ENCODE measurements around the gene MARCHF9. TPM values are rescaled to one million over a fixed set of nuclear protein-coding genes. Genes with fewer than 3 reads are reported as not detected.

The MARCHF9 gene
- total and polyA plus RNA-seq, 11 donors = 11.3 to 18.9 (median 13.6) TPM

DNA sequence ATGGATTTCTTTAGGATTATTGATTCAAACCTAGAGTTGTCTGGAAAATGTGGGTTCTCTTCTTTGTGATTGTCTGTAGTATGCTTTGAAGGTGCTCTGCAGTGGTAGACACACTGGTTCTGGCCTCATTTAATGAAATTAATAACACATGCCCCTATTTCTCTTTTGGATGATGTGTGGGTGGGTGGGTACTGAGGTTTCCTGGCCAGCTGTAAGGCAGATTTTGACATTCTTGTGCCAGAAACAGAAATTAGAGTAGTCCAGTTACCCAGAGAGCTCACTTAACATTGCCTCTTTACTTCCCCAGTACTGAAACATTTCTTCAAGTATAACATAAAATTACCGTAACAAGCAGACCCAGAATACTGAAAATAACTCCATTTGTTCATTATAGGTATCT is 42.1 kb downstream of the MARCHF9 start:
- DNase-seq (no peak), ATAC-seq (no peak)
- Histone ChIP-seq H3K4me3 (no peak overlapping the region), H3K27me3 (no peaks in the 10 kb centered on the region), H3K9me3 (no peaks in the 10 kb centered on the region), H3K27ac (peak overlapping the region in 1 of 12 donors; percentile 48), H3K4me1 (peaks cover 0 to 13% (median 0%) of the 10 kb centered on the region in 12 donors), H3K36me3 (peaks cover 6 to 100% (median 98%) of the 10 kb centered on the region in 9 donors)
- WGBS, 4 donors = 92 to 100% (median 96%) methylated on average over 1 of the region's 1 CpG
- intact Hi-C loops (cut with DNase I) = no loop called here
- no peak for TF ChIP-seq POLR2A (IDR thresholded peaks at IDR 0.05)
- TF ChIP-seq, protein P1, sequence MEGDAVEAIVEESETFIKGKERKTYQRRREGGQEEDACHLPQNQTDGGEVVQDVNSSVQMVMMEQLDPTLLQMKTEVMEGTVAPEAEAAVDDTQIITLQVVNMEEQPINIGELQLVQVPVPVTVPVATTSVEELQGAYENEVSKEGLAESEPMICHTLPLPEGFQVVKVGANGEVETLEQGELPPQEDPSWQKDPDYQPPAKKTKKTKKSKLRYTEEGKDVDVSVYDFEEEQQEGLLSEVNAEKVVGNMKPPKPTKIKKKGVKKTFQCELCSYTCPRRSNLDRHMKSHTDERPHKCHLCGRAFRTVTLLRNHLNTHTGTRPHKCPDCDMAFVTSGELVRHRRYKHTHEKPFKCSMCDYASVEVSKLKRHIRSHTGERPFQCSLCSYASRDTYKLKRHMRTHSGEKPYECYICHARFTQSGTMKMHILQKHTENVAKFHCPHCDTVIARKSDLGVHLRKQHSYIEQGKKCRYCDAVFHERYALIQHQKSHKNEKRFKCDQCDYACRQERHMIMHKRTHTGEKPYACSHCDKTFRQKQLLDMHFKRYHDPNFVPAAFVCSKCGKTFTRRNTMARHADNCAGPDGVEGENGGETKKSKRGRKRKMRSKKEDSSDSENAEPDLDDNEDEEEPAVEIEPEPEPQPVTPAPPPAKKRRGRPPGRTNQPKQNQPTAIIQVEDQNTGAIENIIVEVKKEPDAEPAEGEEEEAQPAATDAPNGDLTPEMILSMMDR (IDR thresholded peaks at IDR 0.05) = no peak

DNA sequence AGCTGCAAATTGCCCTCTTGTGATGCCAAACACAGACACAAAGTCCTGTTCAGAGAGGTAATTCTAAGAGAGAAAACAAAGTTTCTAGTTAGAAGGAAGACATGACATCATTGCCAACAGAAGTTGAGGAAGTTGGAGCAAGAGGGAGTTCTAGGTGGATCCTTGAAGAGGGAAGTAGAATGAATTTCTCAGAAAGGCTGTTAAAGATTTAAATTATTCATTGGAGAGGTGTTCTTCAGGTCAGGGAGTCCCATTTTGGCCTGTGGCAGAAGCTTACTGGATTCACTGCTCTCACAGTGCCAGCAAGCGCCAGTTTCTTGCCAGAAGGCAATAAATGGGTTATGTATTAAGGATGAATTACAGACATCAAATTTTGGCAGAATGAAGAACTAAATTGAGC is 43.0 kb downstream of the MARCHF9 start:
- Histone ChIP-seq H3K27ac (peak overlapping the region in 1 of 12 donors; percentile 48), H3K36me3 (peaks cover 6 to 100% (median 98%) of the 10 kb centered on the region in 9 donors), H3K27me3 (no peaks in the 10 kb centered on the region), H3K4me3 (no peak overlapping the region), H3K4me1 (peaks cover 0 to 13% (median 0%) of the 10 kb centered on the region in 12 donors), H3K9me3 (no peaks in the 10 kb centered on the region)
- DNase-seq = no peak
- ATAC-seq = no peak
- TF ChIP-seq, protein P1 (IDR thresholded peaks at IDR 0.05) = no peak
- intact Hi-C loops (cut with DNase I) = no loop called here
- 92 to 96% (median 95%) methylated on average over 1 of the region's 1 CpG for WGBS, 4 donors

DNA sequence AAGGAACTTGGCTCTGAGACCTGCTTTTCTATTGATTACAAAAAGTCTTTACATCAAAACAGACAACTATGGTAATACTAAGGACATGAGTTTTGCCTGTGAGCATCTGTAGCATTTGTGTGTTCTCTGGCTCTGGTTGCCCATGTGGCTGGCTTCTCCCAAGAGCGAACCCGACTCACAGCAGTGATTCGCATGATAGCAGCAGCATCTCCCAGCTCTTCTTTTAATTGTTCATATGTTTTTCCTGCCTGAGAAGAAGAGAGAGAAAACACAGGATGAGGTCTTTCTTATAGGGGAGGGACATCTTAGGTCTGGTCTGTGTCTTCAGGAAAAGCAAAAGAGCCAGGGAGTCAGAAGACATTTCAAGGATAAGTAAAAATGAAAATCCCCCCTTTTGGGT is 46.1 kb downstream of the MARCHF9 start:
- no peak for ATAC-seq
- no peak for DNase-seq
- WGBS, 4 donors = 91 to 99% (median 96%) methylated on average over 3 of the region's 3 CpGs
- no peaks in the 10 kb centered on the region for H3K27me3 ChIP-seq
- peaks cover 6 to 97% (median 88%) of the 10 kb centered on the region in 9 donors for H3K36me3 ChIP-seq
- intact Hi-C loops (cut with DNase I) = loop anchor here in 3 of 10 donors (5.0 to 10.0 kb wide), 2 partner anchors 104 to 106 kb away; no protein-coding TSS in a partner anchor
- H3K4me1 ChIP-seq = peaks cover 0 to 14% (median 2%) of the 10 kb centered on the region in 12 donors
- H3K4me3 ChIP-seq = no peak overlapping the region
- TF ChIP-seq, protein P1 (IDR thresholded peaks at IDR 0.05) = no peak
- TF ChIP-seq POLR2A (IDR thresholded peaks at IDR 0.05) = no peak
- no peaks in the 10 kb centered on the region for H3K9me3 ChIP-seq
- H3K27ac ChIP-seq = no peak overlapping the region

GRCh38 chr12:57802607-57803006 is 47.7 kb downstream of the MARCHF9 start:
- intact Hi-C loops (cut with DNase I) = loop anchor here in 9 of 10 donors (1.0 to 10.0 kb wide), 4 partner anchors 102 to 105 kb away; no protein-coding TSS in a partner anchor
- Histone ChIP-seq H3K27me3 (no peaks in the 10 kb centered on the region), H3K27ac (no peak overlapping the region), H3K4me1 (peaks cover 0 to 10% (median 2%) of the 10 kb centered on the region in 12 donors), H3K4me3 (no peak overlapping the region), H3K9me3 (no peaks in the 10 kb centered on the region), H3K36me3 (peaks cover 6 to 96% (median 88%) of the 10 kb centered on the region in 9 donors)
- DNase-seq (no peak), ATAC-seq (no peak)
- 88 to 97% (median 95%) methylated on average over 1 of the region's 1 CpG for WGBS, 4 donors
- TF ChIP-seq, protein P1 (IDR thresholded peaks at IDR 0.05) = no peak
- TF ChIP-seq POLR2A (IDR thresholded peaks at IDR 0.05) = no peak
